ENCODE measurements around the gene ATP1A4.

DNA sequence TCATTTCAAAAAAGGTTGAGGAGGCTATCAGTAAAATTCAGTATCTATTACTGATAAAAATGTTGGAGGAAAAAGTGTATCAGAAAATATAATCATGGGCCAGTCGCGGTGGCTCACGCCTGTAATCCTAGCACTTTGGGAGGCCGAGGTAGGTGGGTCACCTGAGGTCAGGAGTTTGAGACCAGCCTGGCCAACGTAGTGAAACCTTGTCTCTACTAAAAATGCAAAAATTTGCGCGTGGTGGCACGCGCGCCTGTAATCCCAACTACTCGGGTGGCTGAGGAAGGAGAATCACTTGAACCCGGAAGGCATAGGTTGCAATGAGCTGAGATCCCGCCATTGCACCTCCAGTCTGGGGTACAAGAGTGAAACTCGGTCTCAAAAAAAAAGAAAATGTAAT, 5.3 kb upstream of the ATP1A4 start:
- TF ChIP-seq TAF7 (optimal IDR thresholded peaks at IDR 0.05; ENCODE audit: borderline replicate concordance, low read depth, low read length) (no peak), POU5F1 (IDR thresholded peaks at IDR 0.05; ENCODE audit: low read depth, low read length) (no peak), EGR1 (IDR thresholded peaks at IDR 0.05; ENCODE audit: borderline replicate concordance, low read depth, low read length) (no peak), GABPA (IDR thresholded peaks at IDR 0.05; ENCODE audit: borderline replicate concordance, insufficient read depth, low read length) (no peak), ZNF274 (IDR thresholded peaks at IDR 0.05; ENCODE audit: borderline replicate concordance, extremely low read depth, low read length) (no peak), CHD1 (IDR thresholded peaks at IDR 0.05; ENCODE audit: low read depth, low read length) (no peak), MAFK (IDR thresholded peaks at IDR 0.05; ENCODE audit: low read depth, low read length) (no peak), RAD21 (IDR thresholded peaks at IDR 0.05 in 1 of 2, conservative IDR thresholded peaks at IDR 0.05 in 1 of 2; ENCODE audit: low read depth in 2 of 2, low read length in 2 of 2) (no peak), EZH2 (IDR thresholded peaks at IDR 0.05; ENCODE audit: low read depth, low read length, severe bottlenecking) (no peak), POLR2A (IDR thresholded peaks at IDR 0.05; ENCODE audit: control extremely low read depth in 1 of 2, low read depth in 2 of 2, low read length in 2 of 2) (no peak), TCF12 (IDR thresholded peaks at IDR 0.05; ENCODE audit: low read depth, low read length) (no peak), POLR2AphosphoS5 (IDR thresholded peaks at IDR 0.05; ENCODE audit: low read depth, low read length) (no peak)
- TF ChIP-seq, protein P1, sequence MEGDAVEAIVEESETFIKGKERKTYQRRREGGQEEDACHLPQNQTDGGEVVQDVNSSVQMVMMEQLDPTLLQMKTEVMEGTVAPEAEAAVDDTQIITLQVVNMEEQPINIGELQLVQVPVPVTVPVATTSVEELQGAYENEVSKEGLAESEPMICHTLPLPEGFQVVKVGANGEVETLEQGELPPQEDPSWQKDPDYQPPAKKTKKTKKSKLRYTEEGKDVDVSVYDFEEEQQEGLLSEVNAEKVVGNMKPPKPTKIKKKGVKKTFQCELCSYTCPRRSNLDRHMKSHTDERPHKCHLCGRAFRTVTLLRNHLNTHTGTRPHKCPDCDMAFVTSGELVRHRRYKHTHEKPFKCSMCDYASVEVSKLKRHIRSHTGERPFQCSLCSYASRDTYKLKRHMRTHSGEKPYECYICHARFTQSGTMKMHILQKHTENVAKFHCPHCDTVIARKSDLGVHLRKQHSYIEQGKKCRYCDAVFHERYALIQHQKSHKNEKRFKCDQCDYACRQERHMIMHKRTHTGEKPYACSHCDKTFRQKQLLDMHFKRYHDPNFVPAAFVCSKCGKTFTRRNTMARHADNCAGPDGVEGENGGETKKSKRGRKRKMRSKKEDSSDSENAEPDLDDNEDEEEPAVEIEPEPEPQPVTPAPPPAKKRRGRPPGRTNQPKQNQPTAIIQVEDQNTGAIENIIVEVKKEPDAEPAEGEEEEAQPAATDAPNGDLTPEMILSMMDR (IDR thresholded peaks at IDR 0.05; ENCODE audit: control extremely low read depth in 1 of 3, insufficient read depth in 1 of 3, low read depth in 1 of 3, low read length in 3 of 3), result no peak
